Esophagus muscularis mucosa (tissue), 4 donors: ENCODE data around the gene RNFT2. TPM values are rescaled to one million over a fixed set of nuclear protein-coding genes. Genes with fewer than 3 reads are reported as not detected.

Experiments used
- DNase-seq: peaks from one replicate; pipeline ENCODE4 v3.0.0-alpha.2; 2017; ENCODE audit errors: extremely low spot score
- H3K27ac ChIP-seq, 4 donors: fragments of 200-600 bp; sonication (generic); replicated peaks in 1 of 4; 1 replicate in 3 of 4; 2 replicates in 1 of 4; pipeline ENCODE4 v1.5.1; 2016 to 2019; ENCODE audit warnings: mild to moderate bottlenecking in 1 of 4
- H3K27me3 ChIP-seq, 4 donors: fragments of 200-600 bp; sonication (generic); one replicate each; pipeline versions ENCODE4 v1.5.1 to v1.6.0; 2016 to 2019
- H3K36me3 ChIP-seq, 4 donors: fragments of 200-600 bp; sonication (generic); one replicate each; pipeline ENCODE4 v1.5.1; 2016 to 2019
- H3K4me1 ChIP-seq, 4 donors: fragments of 200-600 bp; sonication (generic); one replicate each; pipeline ENCODE4 v1.5.1; 2016 to 2019
- H3K4me3 ChIP-seq, 4 donors: fragments of 200-600 bp; sonication (generic); 1 replicate in 2 of 4; 2 replicates in 2 of 4; pipeline ENCODE4 v1.5.1; 2016 to 2019; ENCODE audit warnings: mild to moderate bottlenecking in 4 of 4, moderate library complexity in 1 of 4
- H3K9me3 ChIP-seq, 4 donors: fragments of 200-600 bp; sonication (generic); 1 replicate in 3 of 4; 2 replicates in 1 of 4; pipeline ENCODE4 v1.5.1; 2016 to 2019
- EP300 ChIP-seq: sonication (generic); formaldehyde crosslinking; IDR thresholded peaks from one replicate; pipeline ENCODE4 v1.6.1; 2017; ENCODE audit warnings: antibody characterized with exemption
- POLR2A ChIP-seq: fragments of 450-650 bp; IDR thresholded peaks from one replicate; pipeline ENCODE4 v1.6.1; 2017; ENCODE audit warnings: antibody characterized with exemption, moderate library complexity, mild to moderate bottlenecking, low read depth
- POLR2AphosphoS5 ChIP-seq, 2 donors: sonication (generic); formaldehyde crosslinking; IDR thresholded peaks; one replicate each; pipeline ENCODE4 v1.6.1; 2017; ENCODE audit warnings: antibody characterized with exemption in 2 of 2
- WGBS: methylation state at CpG from one replicate; pipeline ENCODE4 v1.1.5; 2018; 5-methylcytosine and 5-hydroxymethylcytosine counted together
- intact Hi-C: fragments of 100-400 bp; cut with DNase I; formaldehyde crosslinking; loops from one replicate; pipeline ENCODE4 v1.15.1; 2023
- total RNA-seq, 4 donors: library from RNA; depleted of rRNA; stranded (reverse); fragments of >200 nt; gene quantifications; one replicate each; pipeline versions ENCODE4 v1.1.0 to v1.2.1, GENCODE V29; 2016
- TF ChIP-seq, protein P1 (sequence below), 3 experiments: fragments of 200-600 bp in 2 of 3; fragments of 450-650 bp in 1 of 3; sonication (generic) in 2 of 3; IDR thresholded peaks; one replicate each; pipeline ENCODE4 v1.5.1; 2017 to 2019; ENCODE audit warnings: antibody characterized with exemption in 3 of 3, mild to moderate bottlenecking in 2 of 3, moderate library complexity in 1 of 3

RNFT2 gene
- total RNA-seq, 4 donors from 2014 or later = 0.17 to 0.63 (median 0.34) TPM

DNA sequence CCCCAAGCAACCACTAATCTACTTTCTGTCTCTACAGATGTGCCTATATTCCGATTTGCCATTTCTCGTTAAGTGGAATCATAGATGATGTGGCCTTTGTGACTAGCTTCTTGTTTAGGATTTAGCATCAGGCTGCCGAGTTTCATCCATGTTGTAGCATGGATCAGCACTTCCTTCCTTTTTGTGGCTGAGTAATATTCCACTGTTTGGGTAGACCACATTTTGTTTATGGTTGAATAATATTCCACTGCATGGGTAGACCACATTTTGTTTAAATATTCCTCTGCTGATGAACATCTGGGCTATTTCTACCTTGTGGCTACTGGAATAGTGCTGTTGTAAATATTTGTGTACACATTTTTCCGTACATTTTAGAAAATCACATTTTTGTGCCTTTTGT, 36.7 kb upstream of the RNFT2 start:
- no peaks in the 10 kb centered on the region for H3K27me3 ChIP-seq
- intact Hi-C loops = no loop called here
- H3K9me3 ChIP-seq = no peaks in the 10 kb centered on the region
- H3K36me3 ChIP-seq = no peaks in the 10 kb centered on the region
- no peak overlapping the region for H3K27ac ChIP-seq
- H3K4me3 ChIP-seq = no peak overlapping the region
- no peak for TF ChIP-seq POLR2A
- TF ChIP-seq, protein P1, sequence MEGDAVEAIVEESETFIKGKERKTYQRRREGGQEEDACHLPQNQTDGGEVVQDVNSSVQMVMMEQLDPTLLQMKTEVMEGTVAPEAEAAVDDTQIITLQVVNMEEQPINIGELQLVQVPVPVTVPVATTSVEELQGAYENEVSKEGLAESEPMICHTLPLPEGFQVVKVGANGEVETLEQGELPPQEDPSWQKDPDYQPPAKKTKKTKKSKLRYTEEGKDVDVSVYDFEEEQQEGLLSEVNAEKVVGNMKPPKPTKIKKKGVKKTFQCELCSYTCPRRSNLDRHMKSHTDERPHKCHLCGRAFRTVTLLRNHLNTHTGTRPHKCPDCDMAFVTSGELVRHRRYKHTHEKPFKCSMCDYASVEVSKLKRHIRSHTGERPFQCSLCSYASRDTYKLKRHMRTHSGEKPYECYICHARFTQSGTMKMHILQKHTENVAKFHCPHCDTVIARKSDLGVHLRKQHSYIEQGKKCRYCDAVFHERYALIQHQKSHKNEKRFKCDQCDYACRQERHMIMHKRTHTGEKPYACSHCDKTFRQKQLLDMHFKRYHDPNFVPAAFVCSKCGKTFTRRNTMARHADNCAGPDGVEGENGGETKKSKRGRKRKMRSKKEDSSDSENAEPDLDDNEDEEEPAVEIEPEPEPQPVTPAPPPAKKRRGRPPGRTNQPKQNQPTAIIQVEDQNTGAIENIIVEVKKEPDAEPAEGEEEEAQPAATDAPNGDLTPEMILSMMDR (IDR thresholded peaks at IDR 0.05) = no peak
- TF ChIP-seq EP300 = no peak
- TF ChIP-seq POLR2AphosphoS5 (IDR thresholded peaks at IDR 0.05) = no peak
- 95% methylated on average over 4 of the region's 4 CpGs for WGBS
- no peak for DNase-seq
- peaks cover 0 to 7% (median 2%) of the 10 kb centered on the region in 4 donors for H3K4me1 ChIP-seq

DNA sequence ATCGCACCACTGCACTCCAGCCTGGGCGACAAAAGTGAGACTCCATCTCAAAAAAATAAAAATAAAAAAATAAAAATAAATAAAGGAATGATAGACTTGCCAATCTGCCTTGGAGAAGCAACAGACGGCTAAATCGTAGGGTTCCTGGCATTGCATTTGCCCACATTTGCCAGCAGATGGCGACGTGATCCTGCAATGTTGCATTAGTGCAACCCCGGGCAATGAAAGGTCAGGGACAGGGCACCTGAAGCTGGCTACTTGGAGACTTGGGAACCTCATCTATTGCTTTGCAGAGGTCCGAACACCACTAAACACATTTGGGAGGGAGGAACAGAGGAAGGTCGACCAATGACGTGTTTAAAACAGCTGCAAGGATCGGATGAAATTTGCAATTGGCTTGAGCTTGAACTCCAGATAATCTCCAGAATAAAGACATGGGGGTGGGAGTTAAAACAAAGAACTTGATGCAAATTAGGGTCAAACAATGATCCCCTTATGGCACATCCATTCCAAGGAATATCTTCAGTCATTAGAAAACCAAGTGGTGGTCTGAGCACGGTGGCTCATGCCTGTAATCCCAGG, 34.8 kb upstream of the RNFT2 start:
- Histone ChIP-seq H3K9me3 (no peaks in the 10 kb centered on the region), H3K27ac (no peak overlapping the region), H3K4me3 (no peak overlapping the region), H3K4me1 (peaks cover 0 to 9% (median 3%) of the 10 kb centered on the region in 4 donors), H3K36me3 (no peaks in the 10 kb centered on the region), H3K27me3 (no peaks in the 10 kb centered on the region)
- 23% methylated on average over 12 of the region's 12 CpGs for WGBS
- no peak for DNase-seq
- TF ChIP-seq POLR2A (no peak), POLR2AphosphoS5 (IDR thresholded peaks at IDR 0.05) (no peak), EP300 (no peak)
- TF ChIP-seq, protein P1 (IDR thresholded peaks at IDR 0.05) = peak; percentile 88 to 96 (median 91)
- intact Hi-C loops = loop anchor here (2.0 kb wide), 1 partner anchor 179 kb away; no protein-coding TSS in a partner anchor

DNA sequence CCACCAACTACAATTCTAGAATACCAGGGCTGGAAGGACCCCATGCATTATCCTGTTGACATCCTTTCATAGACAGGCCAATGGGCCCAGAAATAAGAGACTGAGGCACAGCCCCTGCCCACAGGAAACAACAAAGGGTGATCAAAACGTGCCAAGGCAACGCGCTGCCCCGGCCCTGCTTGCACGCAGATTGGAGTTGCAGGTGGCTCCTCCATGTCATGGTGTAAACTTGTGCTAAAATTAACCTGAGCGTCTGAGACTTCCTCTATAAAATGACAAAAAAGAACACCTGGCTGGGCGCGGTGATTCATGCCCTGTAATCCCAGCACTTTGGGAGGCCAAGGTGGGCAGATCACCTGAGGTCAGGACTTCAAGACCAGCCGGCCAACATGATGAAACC, 30.4 kb upstream of the RNFT2 start:
- no peak overlapping the region for H3K4me3 ChIP-seq
- TF ChIP-seq POLR2A (no peak), POLR2AphosphoS5 (IDR thresholded peaks at IDR 0.05) (no peak), EP300 (no peak)
- TF ChIP-seq, protein P1 (IDR thresholded peaks at IDR 0.05) = no peak
- peaks cover 0 to 4% (median 0%) of the 10 kb centered on the region in 4 donors for H3K36me3 ChIP-seq
- intact Hi-C loops = no loop called here
- no peaks in the 10 kb centered on the region for H3K9me3 ChIP-seq
- H3K27ac ChIP-seq = no peak overlapping the region
- H3K4me1 ChIP-seq = peaks cover 5 to 24% (median 15%) of the 10 kb centered on the region in 4 donors
- peaks cover 0 to 5% (median 0%) of the 10 kb centered on the region in 4 donors for H3K27me3 ChIP-seq
- DNase-seq = no peak
- WGBS = 96% methylated on average over 9 of the region's 9 CpGs

DNA sequence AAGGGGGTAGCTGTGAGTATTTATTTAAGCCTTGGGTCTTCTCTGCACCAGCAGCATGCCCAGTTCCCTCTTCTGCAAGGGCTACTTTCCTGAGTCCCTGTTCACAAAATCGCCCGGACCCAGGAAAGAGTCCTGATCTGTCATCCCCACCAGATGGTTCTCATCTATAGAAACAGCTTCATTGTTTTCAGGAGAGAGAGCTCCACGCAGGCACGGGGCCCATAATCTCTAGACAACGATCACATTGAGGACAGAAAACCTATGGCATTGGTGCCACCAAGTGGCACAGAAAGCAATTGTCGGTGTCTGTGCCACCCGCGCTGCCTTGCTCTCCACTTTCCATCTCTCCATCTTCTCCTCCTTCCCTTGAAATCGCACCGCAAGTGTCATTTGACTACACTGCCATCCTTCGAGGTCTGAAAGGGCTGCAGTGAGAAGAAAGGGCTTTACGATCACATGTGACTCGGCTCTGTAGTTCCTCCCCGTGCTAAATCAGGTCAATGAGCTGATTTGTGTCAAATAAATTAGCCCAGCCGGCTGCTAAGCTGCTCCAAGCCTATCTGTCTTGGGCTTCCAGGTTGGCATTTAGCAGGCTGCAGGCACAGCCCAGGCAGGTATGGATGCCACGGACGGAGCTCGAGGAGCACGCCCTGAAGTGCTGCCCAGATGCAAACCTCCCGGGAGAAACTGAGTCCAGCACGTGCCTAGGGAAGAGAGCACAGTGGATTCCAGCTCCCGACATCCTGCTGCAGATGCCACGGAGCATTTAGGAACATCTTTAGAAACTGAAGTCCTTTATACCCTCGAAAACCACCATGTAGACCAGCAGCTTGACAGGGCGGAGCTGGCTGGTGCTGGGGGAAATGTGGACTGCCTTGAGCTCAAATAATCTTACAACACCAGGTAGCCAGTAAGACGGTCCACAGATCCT, 29.0 kb upstream of the RNFT2 start:
- H3K4me1 ChIP-seq = peaks cover 5 to 20% (median 17%) of the 10 kb centered on the region in 4 donors
- H3K9me3 ChIP-seq = no peaks in the 10 kb centered on the region
- no peak for DNase-seq
- H3K27ac ChIP-seq = no peak overlapping the region
- H3K36me3 ChIP-seq = peaks cover 0 to 4% (median under 1%) of the 10 kb centered on the region in 4 donors
- peak overlapping the region in 2 of 4 donors; percentile 21 to 27 for H3K4me3 ChIP-seq
- intact Hi-C loops = no loop called here
- TF ChIP-seq, protein P1 (IDR thresholded peaks at IDR 0.05) = peak; percentile 38 to 64 (median 43)
- TF ChIP-seq EP300 = no peak
- WGBS = 22% methylated on average over 22 of the region's 26 CpGs
- H3K27me3 ChIP-seq = peaks cover 0 to 5% (median 0%) of the 10 kb centered on the region in 4 donors
